ENCODE data around the gene RGP1. TPM values are rescaled to one million over a fixed set of nuclear protein-coding genes. Genes with fewer than 3 reads are reported as not detected.

Gene RGP1
- polyA plus RNA-seq, 1 experiment = 20.2 TPM

DNA sequence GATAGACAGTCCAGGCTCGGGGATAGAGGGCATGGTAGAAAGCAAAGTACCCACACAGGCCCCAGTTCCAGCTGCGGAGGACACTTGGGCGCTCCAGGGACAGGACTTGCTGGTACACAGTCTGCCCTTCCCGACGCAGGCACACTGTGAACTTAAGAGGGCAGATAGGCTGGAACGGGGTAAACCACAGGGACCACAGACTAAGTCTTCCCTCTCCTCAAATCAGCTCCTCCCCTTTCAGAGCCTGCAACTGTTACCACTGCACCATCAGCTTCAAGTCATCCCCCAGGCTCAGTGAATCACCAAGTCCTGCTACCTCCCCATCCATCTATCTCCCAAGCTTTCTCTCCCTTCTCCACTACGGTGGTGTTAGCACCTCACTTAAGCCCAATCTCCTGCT lies 7.3 kb upstream of the RGP1 start:
- no peak overlapping the region for H3K27ac ChIP-seq (ENCODE audit: low read depth, low read length)
- DNase-seq (ENCODE audit: low read depth, low spot score) = no peak
- H3K27me3 ChIP-seq (ENCODE audit: control insufficient read depth, insufficient read depth, low read length) = no peaks in the 10 kb centered on the region
- ChIA-PET POLR2A (interaction anchor here (0.7 to 1.6 kb wide), 2 partner anchors 9 to 55 kb away, joined by 6 to 7 read pairs; partner anchors contain the start of genes CREB3 and TLN1), CTCF (interaction anchor here (0.6 kb wide), 1 partner anchor 8 kb away, joined by 3 read pairs; no protein-coding TSS in a partner anchor)
- no peak overlapping the region for H3K4me3 ChIP-seq (ENCODE audit: low read depth, low read length)
- no peaks in the 10 kb centered on the region for H3K9me3 ChIP-seq (ENCODE audit: control insufficient read depth, insufficient read depth, low read length)
- TF ChIP-seq, protein P1, sequence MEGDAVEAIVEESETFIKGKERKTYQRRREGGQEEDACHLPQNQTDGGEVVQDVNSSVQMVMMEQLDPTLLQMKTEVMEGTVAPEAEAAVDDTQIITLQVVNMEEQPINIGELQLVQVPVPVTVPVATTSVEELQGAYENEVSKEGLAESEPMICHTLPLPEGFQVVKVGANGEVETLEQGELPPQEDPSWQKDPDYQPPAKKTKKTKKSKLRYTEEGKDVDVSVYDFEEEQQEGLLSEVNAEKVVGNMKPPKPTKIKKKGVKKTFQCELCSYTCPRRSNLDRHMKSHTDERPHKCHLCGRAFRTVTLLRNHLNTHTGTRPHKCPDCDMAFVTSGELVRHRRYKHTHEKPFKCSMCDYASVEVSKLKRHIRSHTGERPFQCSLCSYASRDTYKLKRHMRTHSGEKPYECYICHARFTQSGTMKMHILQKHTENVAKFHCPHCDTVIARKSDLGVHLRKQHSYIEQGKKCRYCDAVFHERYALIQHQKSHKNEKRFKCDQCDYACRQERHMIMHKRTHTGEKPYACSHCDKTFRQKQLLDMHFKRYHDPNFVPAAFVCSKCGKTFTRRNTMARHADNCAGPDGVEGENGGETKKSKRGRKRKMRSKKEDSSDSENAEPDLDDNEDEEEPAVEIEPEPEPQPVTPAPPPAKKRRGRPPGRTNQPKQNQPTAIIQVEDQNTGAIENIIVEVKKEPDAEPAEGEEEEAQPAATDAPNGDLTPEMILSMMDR (IDR thresholded peaks at IDR 0.05; ENCODE audit: low read depth, low read length) = no peak

DNA sequence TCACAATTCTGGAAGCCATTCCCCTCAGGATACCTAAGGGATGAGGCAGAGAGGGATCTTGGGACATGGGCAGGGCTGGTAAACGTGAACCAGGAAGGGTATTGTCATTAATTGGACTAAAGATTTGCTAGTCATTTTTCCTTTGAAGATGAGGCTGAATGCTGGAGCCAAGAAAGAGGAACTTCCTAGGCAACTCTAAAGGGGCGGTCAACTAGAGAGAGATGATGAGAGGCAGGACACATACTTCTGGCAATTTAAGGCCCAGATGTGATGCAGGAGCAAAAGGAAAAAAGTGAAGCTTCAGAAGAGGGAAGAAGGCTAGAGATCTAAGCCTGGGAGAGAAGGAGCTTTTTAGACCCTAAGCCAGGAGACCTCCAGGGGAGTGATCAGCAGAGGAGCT lies 5.6 kb upstream of the RGP1 start:
- Histone ChIP-seq H3K9me3 (ENCODE audit: control insufficient read depth, insufficient read depth, low read length) (no peaks in the 10 kb centered on the region), H3K27ac (ENCODE audit: low read depth, low read length) (no peak overlapping the region), H3K27me3 (ENCODE audit: control insufficient read depth, insufficient read depth, low read length) (no peaks in the 10 kb centered on the region), H3K4me3 (ENCODE audit: low read depth, low read length) (no peak overlapping the region)
- DNase-seq (ENCODE audit: low read depth, low spot score) = no peak
- POLR2A ChIA-PET = interaction anchor here (1.0 kb wide), 1 partner anchor 16 kb away, joined by 3 read pairs; no protein-coding TSS in a partner anchor
- CTCF ChIA-PET = no interaction called here
- TF ChIP-seq, protein P1 (IDR thresholded peaks at IDR 0.05; ENCODE audit: low read depth, low read length) = no peak

DNA sequence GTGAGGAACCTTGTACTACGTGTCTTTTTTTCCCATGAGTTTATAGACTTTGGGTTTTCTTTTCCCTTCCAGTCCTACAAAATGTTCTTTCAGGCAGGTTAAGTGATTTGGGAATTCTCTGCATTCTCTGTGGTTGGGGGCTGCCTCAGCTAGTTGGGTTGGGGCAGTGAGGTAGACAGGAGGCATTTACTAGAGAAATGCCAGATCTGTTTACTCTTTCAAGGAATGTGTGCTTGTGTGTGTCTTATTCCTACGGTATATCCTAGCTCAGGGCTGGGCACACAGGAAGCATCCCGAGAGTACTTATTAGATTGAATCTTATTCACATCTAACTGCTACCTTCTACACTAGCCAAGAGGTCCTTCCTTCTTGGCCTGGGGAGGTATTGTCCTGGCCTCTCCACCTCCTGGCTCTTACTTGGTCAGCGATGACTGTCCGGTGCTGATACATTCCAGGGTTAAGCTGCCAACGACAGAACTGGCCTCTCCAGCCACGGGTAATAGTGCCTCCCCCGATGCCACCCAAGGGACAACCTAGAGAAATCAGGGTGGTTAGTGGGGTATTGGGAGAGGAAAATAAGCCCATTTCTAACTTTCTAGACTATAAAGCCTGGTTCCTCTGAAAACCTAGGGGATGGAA lies 5.1 kb upstream of the RGP1 start:
- Histone ChIP-seq H3K4me3 (ENCODE audit: low read depth, low read length) (no peak overlapping the region), H3K27ac (ENCODE audit: low read depth, low read length) (no peak overlapping the region), H3K27me3 (ENCODE audit: control insufficient read depth, insufficient read depth, low read length) (no peaks in the 10 kb centered on the region), H3K9me3 (ENCODE audit: control insufficient read depth, insufficient read depth, low read length) (no peaks in the 10 kb centered on the region)
- ChIA-PET POLR2A (interaction anchor here (1.0 to 1.1 kb wide), 2 partner anchors 16 to 68 kb away, joined by 3 read pairs; partner anchors contain the start of gene SPAG8), CTCF (interaction anchor here (0.6 kb wide), 1 partner anchor 13 kb away, joined by 4 read pairs; no protein-coding TSS in a partner anchor)
- TF ChIP-seq, protein P1 (IDR thresholded peaks at IDR 0.05; ENCODE audit: low read depth, low read length) = no peak
- DNase-seq (ENCODE audit: low read depth, low spot score) = no peak

DNA sequence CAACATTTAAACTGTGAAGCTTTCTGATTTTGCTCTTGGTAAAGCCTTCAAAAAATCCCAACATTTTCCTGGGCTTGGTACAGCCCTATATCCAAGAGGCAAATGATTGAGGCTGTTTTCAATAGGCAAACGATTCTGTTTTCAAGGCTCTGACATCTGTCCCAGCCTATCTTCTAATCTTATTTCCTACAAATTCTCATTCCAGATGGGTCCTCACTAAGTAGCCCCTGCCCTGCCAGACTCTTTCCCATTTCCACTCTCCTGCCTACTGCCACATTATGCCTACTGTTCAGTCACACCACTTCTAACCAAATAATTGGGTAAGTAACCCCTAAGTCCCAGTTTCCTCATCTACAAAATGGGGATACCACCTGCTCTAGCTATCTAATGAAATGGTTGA lies 3.5 kb upstream of the RGP1 start:
- ChIA-PET CTCF (interaction anchor here (0.6 to 5.4 kb wide), 5 partner anchors 10 to 142 kb away, joined by 3 to 46 read pairs (median 4); no protein-coding TSS in a partner anchor), POLR2A (no interaction called here)
- TF ChIP-seq, protein P1 (IDR thresholded peaks at IDR 0.05; ENCODE audit: low read depth, low read length) = no peak
- H3K27me3 ChIP-seq (ENCODE audit: control insufficient read depth, insufficient read depth, low read length) = no peaks in the 10 kb centered on the region
- DNase-seq (ENCODE audit: low read depth, low spot score) = no peak
- peaks cover 3% of the 10 kb centered on the region; the same call in 1 of the 2 replicates for H3K9me3 ChIP-seq (ENCODE audit: control insufficient read depth, insufficient read depth, low read length)
- no peak overlapping the region for H3K27ac ChIP-seq (ENCODE audit: low read depth, low read length)
- H3K4me3 ChIP-seq (ENCODE audit: low read depth, low read length) = no peak overlapping the region; the same call in 1 of the 2 replicates

DNA sequence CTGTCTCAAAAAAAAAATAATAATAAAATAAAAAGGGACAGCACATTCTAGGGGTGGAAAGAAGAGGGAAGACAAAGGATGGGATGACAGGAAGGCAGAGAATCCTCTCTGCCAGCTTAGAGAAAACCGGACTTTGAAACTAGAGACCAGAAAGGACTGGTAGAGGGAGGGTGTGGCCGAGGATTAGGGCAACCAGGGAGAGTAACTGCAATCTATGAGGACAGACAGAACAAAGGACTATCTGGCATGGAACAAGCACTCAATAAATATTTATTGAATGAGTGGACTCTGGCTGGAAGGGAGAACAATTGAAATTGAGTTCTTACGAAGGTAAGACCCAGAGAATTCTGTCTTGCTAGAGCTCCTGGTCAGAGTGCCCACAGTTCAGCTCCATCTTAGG lies 2.5 kb upstream of the RGP1 start:
- DNase-seq (ENCODE audit: low read depth, low spot score) = no peak
- peaks cover 3% of the 10 kb centered on the region; the same call in 1 of the 2 replicates for H3K9me3 ChIP-seq (ENCODE audit: control insufficient read depth, insufficient read depth, low read length)
- CTCF ChIA-PET = interaction anchor here (1.3 to 5.4 kb wide), 3 partner anchors 11 to 79 kb away, joined by 5 to 46 read pairs (median 5); no protein-coding TSS in a partner anchor

More for the DNA sequence above, 2.5 kb upstream of the RGP1 start:
- POLR2A ChIA-PET = interaction anchor here (1.1 kb wide), 1 partner anchor 14 kb away, joined by 3 read pairs; the partner anchor contains the start of genes CREB3 and TLN1
- H3K27me3 ChIP-seq (ENCODE audit: control insufficient read depth, insufficient read depth, low read length) = no peaks in the 10 kb centered on the region
- peak overlapping the region; percentile 90 for H3K4me3 ChIP-seq (ENCODE audit: low read depth, low read length)
- no peak overlapping the region for H3K27ac ChIP-seq (ENCODE audit: low read depth, low read length)
- TF ChIP-seq, protein P1 (IDR thresholded peaks at IDR 0.05; ENCODE audit: low read depth, low read length) = no peak

All from AG04450 (cell line).